ENCODE results near the gene CD37.

DNA sequence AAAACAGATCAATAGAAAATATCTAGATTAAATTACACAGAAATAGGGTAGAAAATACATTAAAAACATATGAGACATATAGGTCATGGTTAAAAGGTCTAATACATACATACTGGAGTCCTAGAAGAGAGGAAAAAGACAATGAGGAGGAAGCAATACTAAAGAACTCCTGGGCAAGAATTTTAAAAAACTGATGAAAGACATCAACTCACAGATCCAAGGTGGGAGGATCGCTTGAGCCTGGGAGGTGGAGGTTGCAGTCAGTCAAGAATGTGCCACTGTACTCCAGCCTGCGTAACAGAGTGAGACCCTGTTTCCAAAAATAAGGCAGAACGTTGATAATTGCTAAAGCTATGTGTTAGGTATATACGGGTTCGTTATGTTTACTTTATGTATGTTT is 47.4 kb downstream of the CD37 start:
- TF ChIP-seq POLR2A (IDR thresholded peaks at IDR 0.05; ENCODE audit: borderline replicate concordance, extremely low read depth, insufficient read depth, insufficient read length) (no peak), EGR1 (IDR thresholded peaks at IDR 0.05; ENCODE audit: low read depth) (no peak), MAX (IDR thresholded peaks at IDR 0.05) (no peak), EZH2phosphoT487 (IDR thresholded peaks at IDR 0.05; ENCODE audit: borderline replicate concordance) (no peak), CEBPB (IDR thresholded peaks at IDR 0.05; ENCODE audit: low read depth) (no peak), REST (IDR thresholded peaks at IDR 0.05; ENCODE audit: low read depth) (no peak), ZFX (IDR thresholded peaks at IDR 0.05) (no peak)
- TF ChIP-seq, protein P1, sequence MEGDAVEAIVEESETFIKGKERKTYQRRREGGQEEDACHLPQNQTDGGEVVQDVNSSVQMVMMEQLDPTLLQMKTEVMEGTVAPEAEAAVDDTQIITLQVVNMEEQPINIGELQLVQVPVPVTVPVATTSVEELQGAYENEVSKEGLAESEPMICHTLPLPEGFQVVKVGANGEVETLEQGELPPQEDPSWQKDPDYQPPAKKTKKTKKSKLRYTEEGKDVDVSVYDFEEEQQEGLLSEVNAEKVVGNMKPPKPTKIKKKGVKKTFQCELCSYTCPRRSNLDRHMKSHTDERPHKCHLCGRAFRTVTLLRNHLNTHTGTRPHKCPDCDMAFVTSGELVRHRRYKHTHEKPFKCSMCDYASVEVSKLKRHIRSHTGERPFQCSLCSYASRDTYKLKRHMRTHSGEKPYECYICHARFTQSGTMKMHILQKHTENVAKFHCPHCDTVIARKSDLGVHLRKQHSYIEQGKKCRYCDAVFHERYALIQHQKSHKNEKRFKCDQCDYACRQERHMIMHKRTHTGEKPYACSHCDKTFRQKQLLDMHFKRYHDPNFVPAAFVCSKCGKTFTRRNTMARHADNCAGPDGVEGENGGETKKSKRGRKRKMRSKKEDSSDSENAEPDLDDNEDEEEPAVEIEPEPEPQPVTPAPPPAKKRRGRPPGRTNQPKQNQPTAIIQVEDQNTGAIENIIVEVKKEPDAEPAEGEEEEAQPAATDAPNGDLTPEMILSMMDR (IDR thresholded peaks at IDR 0.05 in 2 of 3, conservative IDR thresholded peaks at IDR 0.05 in 1 of 3; ENCODE audit: borderline replicate concordance in 1 of 3, insufficient read depth in 1 of 3, low read depth in 2 of 3, low read length in 2 of 3) = no peak
